Transverse colon (tissue), 4 donors: Measurements from ENCODE around the gene GNAO1. TPM values are rescaled to one million over a fixed set of nuclear protein-coding genes. Genes with fewer than 3 reads are reported as not detected.
A peak's percentile ranks its signal among the peaks of the same experiment; 100 is the strongest.

Experiments
- DNase-seq: peaks from one replicate; pipeline ENCODE4 v3.0.0-alpha.2; 2019
- H3K27ac ChIP-seq, 4 donors: fragments of 200-600 bp; sonication (generic); 2 replicates each; pipeline ENCODE4 v1.5.1; 2016 to 2018; ENCODE audit warnings: inconsistent platforms in 4 of 4
- H3K27me3 ChIP-seq: fragments of 200-600 bp; sonication (generic); 2 replicates; pipeline ENCODE4 v1.5.1; 2017; ENCODE audit warnings: inconsistent platforms
- H3K36me3 ChIP-seq, 4 donors: fragments of 200-600 bp; sonication (generic); 2 replicates each; pipeline ENCODE4 v1.5.1; 2017 to 2019; ENCODE audit warnings: inconsistent platforms in 4 of 4
- H3K4me1 ChIP-seq, 4 donors: fragments of 200-600 bp; sonication (generic); 2 replicates each; pipeline ENCODE4 v1.5.1; 2017 to 2020; ENCODE audit warnings: inconsistent platforms in 4 of 4
- H3K4me3 ChIP-seq, 4 donors: fragments of 200-600 bp; sonication (generic); 1 replicate in 1 of 4; 2 replicates in 3 of 4; pipeline versions ENCODE4 v1.5.1 to v1.6.1; 2017 to 2019; ENCODE audit warnings: inconsistent platforms in 4 of 4
- H3K9me3 ChIP-seq, 2 donors: fragments of 200-600 bp; sonication (generic); 2 replicates each; pipeline ENCODE4 v1.5.1; 2017 to 2019; ENCODE audit warnings: inconsistent platforms in 2 of 2
- CTCF ChIP-seq, 5 experiments: fragments of 200-600 bp in 3 of 5; fragments of 450-650 bp in 2 of 5; sonication (generic) in 3 of 5; IDR thresholded peaks; 1 replicate in 2 of 5; 2 replicates in 3 of 5; pipeline ENCODE4 v1.5.1; 2016 to 2017; ENCODE audit warnings: antibody characterized with exemption in 5 of 5, inconsistent platforms in 3 of 5, mild to moderate bottlenecking in 2 of 5, moderate library complexity in 1 of 5
- EP300 ChIP-seq: sonication (generic); formaldehyde crosslinking; IDR thresholded peaks from one replicate; pipeline ENCODE4 v1.6.1; 2017; ENCODE audit warnings: antibody characterized with exemption, low read depth
- POLR2A ChIP-seq: fragments of 450-650 bp; IDR thresholded peaks from one replicate; pipeline ENCODE4 v1.6.1; 2016; ENCODE audit warnings: antibody characterized with exemption, mild to moderate bottlenecking, moderate library complexity
- POLR2AphosphoS5 ChIP-seq, 3 donors: sonication (generic); formaldehyde crosslinking; IDR thresholded peaks; one replicate each; pipeline ENCODE4 v1.6.1; 2016; ENCODE audit warnings: antibody characterized with exemption in 3 of 3
- WGBS, 2 donors: methylation state at CpG; one replicate each; pipeline ENCODE4 v1.1.5; 2018; ENCODE audit warnings: low coverage in 1 of 2; 5-methylcytosine and 5-hydroxymethylcytosine counted together
- in situ Hi-C, 4 donors: fragments of 200-750 bp; cut with MboI; loops; one replicate each; pipeline versions ENCODE4 v1.15.0 to v1.15.1; 2017; ENCODE audit warnings: low sequenced_read_pairs in 3 of 4, low pct_ligation_motif_present in 1 of 4, low pct_unique_long_range_greater_than_20kb in 1 of 4
- intact Hi-C: fragments of 100-400 bp; cut with DNase I; formaldehyde crosslinking; loops from one replicate; pipeline ENCODE4 v1.15.1; 2023; ENCODE audit warnings: low total_unique reads
- total RNA-seq, 4 donors: library from RNA; depleted of rRNA; stranded (reverse); fragments of >200 nt; gene quantifications; one replicate each; pipeline ENCODE4 v1.1.0, GENCODE V29; 2016

Gene GNAO1
- total RNA-seq, 4 donors from 2014 or later: 7.3 to 25.4 (median 11.3) TPM

DNA sequence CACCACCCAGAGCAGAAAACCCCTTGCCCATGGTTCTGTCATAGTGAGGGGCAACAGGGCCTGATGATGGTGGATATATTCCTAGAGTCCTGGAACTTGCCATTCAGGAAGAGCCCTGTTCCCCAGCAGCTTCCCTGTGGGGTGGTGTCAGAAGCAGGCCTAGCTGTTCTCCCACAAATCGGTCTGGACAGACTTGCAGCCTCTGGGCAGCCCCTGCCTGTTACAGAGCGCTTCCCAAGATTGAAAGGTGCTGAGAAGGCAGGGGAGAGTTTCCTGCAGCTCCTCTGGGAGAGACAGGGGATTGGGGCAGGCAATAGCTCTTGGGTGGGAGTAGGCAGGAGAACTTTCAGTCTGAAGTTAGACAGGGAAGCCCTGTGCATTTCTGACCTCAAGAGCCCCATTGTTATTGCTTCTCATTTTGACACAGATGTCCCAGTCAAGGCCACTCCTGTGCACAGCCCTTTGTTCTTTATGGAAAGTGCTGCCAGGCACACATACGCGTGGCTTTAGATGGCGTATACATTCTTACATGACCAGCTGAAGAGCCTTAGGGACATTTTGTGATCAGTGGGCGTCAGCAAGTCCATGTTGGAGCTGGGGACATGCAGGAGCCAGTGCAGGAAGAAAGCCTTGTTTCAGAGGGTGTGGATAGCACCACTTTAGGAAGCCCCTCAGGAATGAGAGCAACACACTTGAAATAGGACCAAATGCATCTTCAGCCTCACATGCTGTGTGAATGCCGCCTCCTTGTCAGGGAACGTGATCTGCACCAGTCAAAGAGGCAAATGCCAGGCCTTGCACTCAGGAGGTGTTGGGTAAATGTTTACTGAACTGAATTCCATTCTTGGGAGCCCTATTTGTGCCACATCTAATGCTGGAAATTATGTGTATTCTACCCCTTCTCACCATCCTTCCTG lies 67.5 kb downstream of the GNAO1 start:
- Histone ChIP-seq H3K27ac (peak overlapping the region; percentile 64 to 89 (median 81)), H3K9me3 (no peaks in the 10 kb centered on the region), H3K36me3 (no peaks in the 10 kb centered on the region), H3K27me3 (no peaks in the 10 kb centered on the region), H3K4me3 (no peak overlapping the region), H3K4me1 (peaks cover 0 to 53% (median 8%) of the 10 kb centered on the region in 4 donors)
- in situ Hi-C loops (no loop called here), intact Hi-C loops (no loop called here)
- 86% methylated on average over 8 of the region's 8 CpGs; no CpG with 5 or more reads in 1 of the 2 donors for WGBS, 2 donors
- DNase-seq: no peak
- no peak for TF ChIP-seq CTCF (IDR thresholded peaks at IDR 0.05)
- no peak for TF ChIP-seq POLR2A
- TF ChIP-seq POLR2AphosphoS5 (IDR thresholded peaks at IDR 0.05): no peak
- TF ChIP-seq EP300: no peak

DNA sequence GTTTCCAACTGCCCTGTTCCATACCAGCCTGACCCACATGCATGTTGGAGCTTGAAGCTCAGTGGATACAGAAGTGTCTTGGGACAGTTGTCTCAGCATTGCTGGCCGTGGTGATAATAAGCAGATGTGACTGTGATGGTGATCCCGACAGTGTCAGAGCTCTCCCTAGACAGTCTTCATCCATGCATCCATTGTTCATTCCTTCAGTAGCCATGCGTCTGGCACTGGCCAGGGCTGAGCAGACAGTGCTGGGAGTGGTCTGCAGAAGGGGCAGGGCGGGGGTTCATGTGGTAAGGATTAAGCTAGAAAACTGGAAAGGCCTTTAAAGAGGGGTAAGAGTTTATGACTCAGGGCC lies 68.1 kb downstream of the GNAO1 start:
- peaks cover 0 to 55% (median 11%) of the 10 kb centered on the region in 4 donors for H3K4me1 ChIP-seq
- H3K27me3 ChIP-seq: no peaks in the 10 kb centered on the region
- TF ChIP-seq POLR2A (no peak), EP300 (no peak), POLR2AphosphoS5 (IDR thresholded peaks at IDR 0.05) (no peak)
- intact Hi-C loops: no loop called here
- in situ Hi-C loops: no loop called here
- H3K4me3 ChIP-seq: no peak overlapping the region
- H3K27ac ChIP-seq: peak overlapping the region; percentile 46 to 89 (median 81)
- no peaks in the 10 kb centered on the region for H3K9me3 ChIP-seq
- no peaks in the 10 kb centered on the region for H3K36me3 ChIP-seq
- WGBS, 2 donors: 59% methylated on average over 4 of the region's 4 CpGs; no CpG with 5 or more reads in 1 of the 2 donors
- no peak for DNase-seq

- Histone ChIP-seq H3K27ac (peak overlapping the region; percentile 46 to 89 (median 81)), H3K27me3 (no peaks in the 10 kb centered on the region), H3K9me3 (no peaks in the 10 kb centered on the region), H3K36me3 (no peaks in the 10 kb centered on the region), H3K4me3 (no peak overlapping the region), H3K4me1 (peaks cover 0 to 54% (median 11%) of the 10 kb centered on the region in 4 donors)
- no peak for TF ChIP-seq POLR2A
- TF ChIP-seq POLR2AphosphoS5 (IDR thresholded peaks at IDR 0.05): no peak
- no peak for TF ChIP-seq CTCF (IDR thresholded peaks at IDR 0.05)
- 73% methylated on average over 13 of the region's 13 CpGs; no CpG with 5 or more reads in 1 of the 2 donors for WGBS, 2 donors
- no peak for DNase-seq
- intact Hi-C loops: no loop called here
- in situ Hi-C loops: no loop called here
Observed at GRCh38 chr16:56260378-56261160, 69.3 kb downstream of the GNAO1 start.

- Histone ChIP-seq H3K4me1 (peaks cover 0 to 54% (median 11%) of the 10 kb centered on the region in 4 donors), H3K27me3 (no peaks in the 10 kb centered on the region), H3K4me3 (no peak overlapping the region), H3K9me3 (no peaks in the 10 kb centered on the region), H3K27ac (peak overlapping the region; percentile 46 to 89 (median 81)), H3K36me3 (no peaks in the 10 kb centered on the region)
- DNase-seq: no peak
- TF ChIP-seq CTCF (IDR thresholded peaks at IDR 0.05) (no peak), EP300 (no peak), POLR2A (no peak), POLR2AphosphoS5 (IDR thresholded peaks at IDR 0.05) (no peak)
- WGBS, 2 donors: 77% methylated on average over 7 of the region's 7 CpGs; no CpG with 5 or more reads in 1 of the 2 donors
- intact Hi-C loops: no loop called here
- in situ Hi-C loops: no loop called here
Observed at GRCh38 chr16:56261656-56262055, 70.4 kb downstream of the GNAO1 start.
